Smooth muscle cell (in vitro differentiated cells): ENCODE results near the gene HOXC6. TPM values are rescaled to one million over a fixed set of nuclear protein-coding genes. Genes with fewer than 3 reads are reported as not detected.

ENCODE experiments used
- DNase-seq: peaks from one replicate; lab custom pipeline; 2025; ENCODE audit not compliant: unreplicated experiment; lab: John Stamatoyannopoulos, UW
- H2AFZ ChIP-seq: fragments of 200-600 bp; sonication (generic); 2 replicates; pipeline ENCODE4 v1.6.0; 2016; ENCODE audit warnings: antibody characterized with exemption, low read depth, mild to moderate bottlenecking
- H3F3A ChIP-seq: fragments of 200-600 bp; sonication (generic); 2 replicates; pipeline ENCODE4 v1.6.0; 2017; ENCODE audit warnings: antibody characterized with exemption, low read depth
- H3K27ac ChIP-seq: fragments of 200-600 bp; sonication (generic); 2 replicates; pipeline ENCODE4 v1.5.1; 2016; ENCODE audit warnings: low read depth, mild to moderate bottlenecking
- H3K27me3 ChIP-seq: fragments of 200-600 bp; sonication (generic); 2 replicates; pipeline ENCODE4 v1.6.1; 2016; ENCODE audit warnings: low read depth, mild to moderate bottlenecking
- H3K36me3 ChIP-seq: fragments of 200-600 bp; sonication (generic); 2 replicates; pipeline ENCODE4 v1.5.1; 2016; ENCODE audit warnings: low read depth
- H3K4me1 ChIP-seq: fragments of 200-600 bp; sonication (generic); 2 replicates; pipeline ENCODE4 v1.5.1; 2016; ENCODE audit warnings: low read depth
- H3K4me2 ChIP-seq: fragments of 200-600 bp; sonication (generic); 2 replicates; pipeline ENCODE4 v1.6.0; 2016; ENCODE audit warnings: mild to moderate bottlenecking
- H3K4me3 ChIP-seq: fragments of 200-600 bp; sonication (generic); 2 replicates; pipeline ENCODE4 v1.5.1; 2016; ENCODE audit warnings: mild to moderate bottlenecking
- H3K79me2 ChIP-seq: fragments of 200-600 bp; sonication (generic); 2 replicates; pipeline ENCODE4 v1.6.0; 2016; ENCODE audit warnings: low read depth, mild to moderate bottlenecking
- H3K9ac ChIP-seq: fragments of 200-600 bp; sonication (generic); 2 replicates; pipeline ENCODE4 v1.6.0; 2016; ENCODE audit warnings: low read depth
- H3K9me3 ChIP-seq: fragments of 200-600 bp; sonication (generic); replicated peaks from 2 replicates; pipeline ENCODE4 v1.5.1; 2016; ENCODE audit warnings: low read depth
- H4K20me1 ChIP-seq: fragments of 200-600 bp; sonication (generic); 2 replicates; pipeline ENCODE4 v1.6.0; 2016; ENCODE audit warnings: low read depth
- CTCF ChIP-seq: fragments of 200-600 bp; sonication (generic); IDR thresholded peaks from 2 replicates; pipeline ENCODE4 v1.5.1; 2017; ENCODE audit warnings: borderline replicate concordance, mild to moderate bottlenecking, antibody characterized with exemption; ENCODE audit not compliant: insufficient read depth, poor library complexity, severe bottlenecking
- WGBS: methylation state at CpG from one replicate; pipeline ENCODE4 v1.1.7; 2016; ENCODE audit warnings: low lambda C conversion rate; 5-methylcytosine and 5-hydroxymethylcytosine counted together
- polyA plus RNA-seq: library from polyadenylated mRNA; unstranded; fragments of >200 nt; fragmentation: Nextera tagmentation; extraction: Ambion mirVana; gene quantifications from 2 replicates; pipeline ENCODE4 v1.2.1, GENCODE V29; 2016
- total RNA-seq: library from RNA; depleted of rRNA; stranded (reverse); fragments of >200 nt; gene quantifications from 2 replicates; pipeline ENCODE4 v1.2.3, GENCODE V29; 2014

The HOXC6 gene
- total and polyA plus RNA-seq, 2 experiments from 2014 or later = 3.1 to 12.3 TPM

- 39% methylated on average over 16 of the region's 16 CpGs for WGBS
- Histone ChIP-seq H2AFZ (no peak overlapping the region), H4K20me1 (peaks cover 28% of the 10 kb centered on the region), H3K9ac (no peak overlapping the region), H3K27ac (no peak overlapping the region), H3K79me2 (no peaks in the 10 kb centered on the region), H3K4me2 (no peak overlapping the region), H3K36me3 (no peaks in the 10 kb centered on the region), H3F3A (no peaks in the 10 kb centered on the region), H3K4me3 (no peak overlapping the region), H3K9me3 (no peaks in the 10 kb centered on the region), H3K4me1 (peaks cover 4% of the 10 kb centered on the region), H3K27me3 (peaks cover 99% of the 10 kb centered on the region)
- TF ChIP-seq CTCF = no peak
- no peak for DNase-seq
Observed at GRCh38 chr12:54045868-54046521, 17.8 kb downstream of the HOXC6 start.

- peaks cover 99% of the 10 kb centered on the region for H3K27me3 ChIP-seq
- WGBS = 13% methylated on average over 27 of the region's 27 CpGs
Observed at GRCh38 chr12:54046809-54047159, 18.5 kb downstream of the HOXC6 start.

GRCh38 chr12:54047160-54047963, 19.1 kb downstream of the HOXC6 start:
- Histone ChIP-seq H3K9ac (no peak overlapping the region), H3K27me3 (peaks cover 99% of the 10 kb centered on the region), H3F3A (no peaks in the 10 kb centered on the region), H3K4me1 (peaks cover 4% of the 10 kb centered on the region), H3K9me3 (no peaks in the 10 kb centered on the region), H3K27ac (no peak overlapping the region), H2AFZ (no peak overlapping the region), H3K4me2 (peak overlapping the region; percentile 35), H3K4me3 (no peak overlapping the region), H3K36me3 (no peaks in the 10 kb centered on the region), H3K79me2 (no peaks in the 10 kb centered on the region), H4K20me1 (peaks cover 34% of the 10 kb centered on the region)
- 6% methylated on average over 61 of the region's 61 CpGs for WGBS
- TF ChIP-seq CTCF = no peak
- no peak for DNase-seq

More at GRCh38 chr12:54046809-54047159, 18.5 kb downstream of the HOXC6 start:
- no peaks in the 10 kb centered on the region for H3K36me3 ChIP-seq
- H3K4me1 ChIP-seq = peaks cover 4% of the 10 kb centered on the region
- H3K4me3 ChIP-seq = no peak overlapping the region
- no peaks in the 10 kb centered on the region for H3K9me3 ChIP-seq
- no peak for DNase-seq
- H3K4me2 ChIP-seq = peak overlapping the region; percentile 35
- no peak overlapping the region for H3K27ac ChIP-seq
- no peak for TF ChIP-seq CTCF
- H3F3A ChIP-seq = no peaks in the 10 kb centered on the region
- no peaks in the 10 kb centered on the region for H3K79me2 ChIP-seq
- H3K9ac ChIP-seq = no peak overlapping the region
- H4K20me1 ChIP-seq = peaks cover 34% of the 10 kb centered on the region
- no peak overlapping the region for H2AFZ ChIP-seq
